Measurements from ENCODE around the gene ZC3H12A.
"Not testable (repeated sequence)": the region's sequence is repeated elsewhere in the genome, so short reads cannot be mapped to it uniquely, and the experiment has no call there.

Gene ZC3H12A

GRCh38 chr1:37498872-37499617 lies 24.7 kb downstream of the ZC3H12A start:
- in situ Hi-C loops (cut with MboI; ENCODE audit: low sequenced_read_pairs): no loop called here

GRCh38 chr1:37501661-37502060 lies 27.3 kb downstream of the ZC3H12A start:
- in situ Hi-C loops (cut with MboI; ENCODE audit: low sequenced_read_pairs): no loop called here

GRCh38 chr1:37502104-37502503 lies 27.7 kb downstream of the ZC3H12A start:
- in situ Hi-C loops (cut with MboI; ENCODE audit: low sequenced_read_pairs): no loop called here

- in situ Hi-C loops (cut with MboI; ENCODE audit: low sequenced_read_pairs): not testable (repeated sequence)
Observed at GRCh38 chr1:37502791-37503190, 28.4 kb downstream of the ZC3H12A start.

GRCh38 chr1:37506740-37507139 lies 32.4 kb downstream of the ZC3H12A start:
- in situ Hi-C loops (cut with MboI; ENCODE audit: low sequenced_read_pairs): no loop called here

GRCh38 chr1:37509181-37509580 lies 34.8 kb downstream of the ZC3H12A start:
- in situ Hi-C loops (cut with MboI; ENCODE audit: low sequenced_read_pairs): no loop called here

- in situ Hi-C loops (cut with MboI; ENCODE audit: low sequenced_read_pairs): no loop called here
Observed at GRCh38 chr1:37513795-37514349, 39.5 kb downstream of the ZC3H12A start.

GRCh38 chr1:37514350-37515184 lies 40.2 kb downstream of the ZC3H12A start, which contains the start of gene MEAF6:
Gene MEAF6 (minus strand): TSS chr1:37514766. CDS start chr1:37514746, 20 bp downstream.
- in situ Hi-C loops (cut with MboI; ENCODE audit: low sequenced_read_pairs): no loop called here

GRCh38 chr1:37515185-37516034 lies 41.0 kb downstream of the ZC3H12A start:
- in situ Hi-C loops (cut with MboI; ENCODE audit: low sequenced_read_pairs): no loop called here

- in situ Hi-C loops (cut with MboI; ENCODE audit: low sequenced_read_pairs): no loop called here
Observed at GRCh38 chr1:37517569-37517968, 43.2 kb downstream of the ZC3H12A start.

- in situ Hi-C loops (cut with MboI; ENCODE audit: low sequenced_read_pairs): not testable (repeated sequence)
Observed at GRCh38 chr1:37518241-37518640, 43.9 kb downstream of the ZC3H12A start.

GRCh38 chr1:37518929-37519328 lies 44.5 kb downstream of the ZC3H12A start:
- in situ Hi-C loops (cut with MboI; ENCODE audit: low sequenced_read_pairs): not testable (repeated sequence)

GRCh38 chr1:37519613-37520012 lies 45.2 kb downstream of the ZC3H12A start:
- in situ Hi-C loops (cut with MboI; ENCODE audit: low sequenced_read_pairs): no loop called here

- in situ Hi-C loops (cut with MboI; ENCODE audit: low sequenced_read_pairs): not testable (repeated sequence)
Observed at GRCh38 chr1:37529888-37530287, 55.5 kb downstream of the ZC3H12A start.

GRCh38 chr1:37532418-37533156 lies 58.2 kb downstream of the ZC3H12A start:
- in situ Hi-C loops (cut with MboI; ENCODE audit: low sequenced_read_pairs): not testable (repeated sequence)

- in situ Hi-C loops (cut with MboI; ENCODE audit: low sequenced_read_pairs): no loop called here
Observed at GRCh38 chr1:37533317-37534093, 59.1 kb downstream of the ZC3H12A start.

Measured in HL-60/S4 treated with phorbol 12-myristate 13-acetate at 8.2 ng/mL for 4 days and 3 days (cell line).